GM06990 (cell line): ENCODE results near the gene TNFRSF9.

Source experiments
- DNase-seq: peaks from one replicate; pipeline ENCODE4 v3.0.0-alpha.2; 2011; ENCODE audit not compliant: insufficient read length; ENCODE audit errors: extremely low read depth
- H3K27me3 ChIP-seq: replicated peaks from 2 replicates; pipeline ENCODE4 v1.6.0; 2011; ENCODE audit warnings: low read length; ENCODE audit not compliant: control insufficient read depth, insufficient read depth
- H3K36me3 ChIP-seq: 2 replicates; pipeline ENCODE4 v1.5.1; 2011; ENCODE audit warnings: low read length; ENCODE audit not compliant: control insufficient read depth, insufficient read depth
- H3K4me3 ChIP-seq: replicated peaks from 2 replicates; pipeline ENCODE4 v1.5.1; 2011; ENCODE audit warnings: low read depth, mild to moderate bottlenecking, control low read depth, low read length
- CTCF ChIP-seq: IDR thresholded peaks from 2 replicates; pipeline ENCODE4 v1.5.1; 2011; ENCODE audit warnings: low read length, control low read depth, mild to moderate bottlenecking, inconsistent platforms; ENCODE audit not compliant: insufficient read depth, poor library complexity, severe bottlenecking

TNFRSF9 gene

GRCh38 chr1:7942214-7942921 lies 1.7 kb upstream of the TNFRSF9 start:
- no peak overlapping the region for H3K4me3 ChIP-seq
- DNase-seq, result peak; percentile 35
- no peaks in the 10 kb centered on the region; the same call in 1 of the 2 replicates for H3K27me3 ChIP-seq
- TF ChIP-seq CTCF, result peak; percentile 22
- no peaks in the 10 kb centered on the region for H3K36me3 ChIP-seq

GRCh38 chr1:7941437-7941793 lies 776 bp upstream of the TNFRSF9 start:
- H3K27me3 ChIP-seq, result no peaks in the 10 kb centered on the region; the same call in 1 of the 2 replicates
- H3K36me3 ChIP-seq, result no peaks in the 10 kb centered on the region
- DNase-seq, result no peak
- TF ChIP-seq CTCF, result no peak
- no peak overlapping the region for H3K4me3 ChIP-seq

- no peak for TF ChIP-seq CTCF
- H3K27me3 ChIP-seq, result no peaks in the 10 kb centered on the region; the same call in 1 of the 2 replicates
- H3K36me3 ChIP-seq, result no peaks in the 10 kb centered on the region
- DNase-seq, result no peak
- H3K4me3 ChIP-seq, result no peak overlapping the region; the same call in 1 of the 2 replicates
Measured at GRCh38 chr1:7940034-7940433, 605 bp downstream of the TNFRSF9 start.

- H3K27me3 ChIP-seq, result no peaks in the 10 kb centered on the region; the same call in 1 of the 2 replicates
- no peaks in the 10 kb centered on the region for H3K36me3 ChIP-seq
- TF ChIP-seq CTCF, result no peak
- H3K4me3 ChIP-seq, result no peak overlapping the region
- no peak for DNase-seq
Measured at GRCh38 chr1:7938070-7938469, 2.6 kb downstream of the TNFRSF9 start.

GRCh38 chr1:7932524-7933138 lies 8.0 kb downstream of the TNFRSF9 start:
- Histone ChIP-seq H3K27me3 (no peaks in the 10 kb centered on the region), H3K4me3 (no peak overlapping the region), H3K36me3 (no peaks in the 10 kb centered on the region)
- DNase-seq, result no peak
- no peak for TF ChIP-seq CTCF
